Iris pigment epithelial cell (primary cell): Measurements from ENCODE around the gene SCTR.

Experiments used
- DNase-seq: peaks from one replicate; pipeline ENCODE4 v3.0.0-alpha.2; 2011; ENCODE audit warnings: low read depth

SCTR gene

DNA sequence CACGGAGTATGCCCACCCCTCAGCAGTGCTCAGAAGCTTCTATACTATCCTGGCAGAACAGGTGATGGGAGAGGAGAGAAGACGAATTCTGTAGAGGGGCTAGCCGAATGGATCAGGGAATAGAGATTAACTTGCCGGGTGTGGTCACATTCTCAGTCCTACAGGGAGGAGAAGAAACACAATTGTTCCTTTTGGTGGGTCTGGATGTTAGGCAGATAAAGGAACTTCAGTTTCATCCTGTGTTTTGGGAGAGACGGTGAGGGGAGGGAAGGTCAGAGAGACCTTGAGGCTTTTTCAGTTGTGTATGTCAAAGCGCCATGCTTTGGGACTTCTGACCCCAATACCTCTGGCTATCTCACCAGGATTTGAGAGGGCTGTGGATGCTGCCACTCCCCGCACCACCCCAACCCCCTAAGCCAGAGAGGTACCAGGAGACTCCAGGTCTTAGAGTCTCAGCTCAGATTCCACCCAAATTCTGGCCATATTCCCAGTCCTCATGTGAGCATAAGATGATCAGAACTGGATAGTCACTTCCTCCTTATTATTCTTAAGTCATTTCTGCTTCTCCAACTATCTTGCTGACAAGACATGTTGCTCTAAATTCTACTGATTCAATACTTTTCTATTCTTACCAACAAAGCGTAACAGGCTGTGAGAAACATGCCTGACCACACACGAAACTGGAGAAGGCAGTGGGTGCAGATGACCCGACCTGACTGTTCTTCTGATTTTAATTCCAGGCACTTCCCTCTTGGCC, 94.9 kb downstream of the SCTR start:
- DNase-seq, result peak; percentile 49

DNA sequence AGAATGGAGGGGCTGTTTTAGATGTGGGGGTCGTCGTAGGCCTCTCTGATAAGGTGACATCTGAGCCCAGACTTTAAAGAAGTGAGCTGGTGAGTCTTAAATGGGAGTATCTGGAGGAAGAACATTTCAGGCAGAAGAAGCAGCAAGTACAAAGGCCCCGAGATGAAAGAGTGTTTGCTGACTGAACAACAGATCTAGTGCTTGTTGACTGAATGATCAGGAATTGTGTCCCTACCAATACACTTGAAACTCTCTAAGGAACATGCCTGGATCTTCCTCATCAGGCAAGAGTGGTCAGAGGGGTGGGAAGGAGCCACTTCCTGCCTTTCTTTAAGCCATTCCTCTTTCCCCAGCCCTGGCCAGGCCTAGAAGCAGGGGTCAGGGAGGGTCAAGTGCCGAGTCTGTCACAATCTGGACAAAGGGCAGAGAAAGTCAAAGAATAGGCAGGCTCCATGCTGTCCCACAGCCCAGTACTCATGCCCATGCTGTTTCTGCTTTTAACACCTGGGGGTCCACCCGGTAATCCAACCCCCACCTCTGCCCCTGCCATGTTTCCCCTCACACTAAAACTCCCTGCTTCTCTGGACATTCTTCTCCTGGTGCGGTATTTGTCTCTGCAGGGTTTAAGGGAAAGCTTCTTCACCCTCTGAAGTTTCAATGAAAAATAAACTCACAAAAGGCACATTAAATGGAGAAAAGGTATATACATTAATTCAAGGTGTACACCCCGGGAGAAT, 95.6 kb downstream of the SCTR start:
- no peak for DNase-seq

DNA sequence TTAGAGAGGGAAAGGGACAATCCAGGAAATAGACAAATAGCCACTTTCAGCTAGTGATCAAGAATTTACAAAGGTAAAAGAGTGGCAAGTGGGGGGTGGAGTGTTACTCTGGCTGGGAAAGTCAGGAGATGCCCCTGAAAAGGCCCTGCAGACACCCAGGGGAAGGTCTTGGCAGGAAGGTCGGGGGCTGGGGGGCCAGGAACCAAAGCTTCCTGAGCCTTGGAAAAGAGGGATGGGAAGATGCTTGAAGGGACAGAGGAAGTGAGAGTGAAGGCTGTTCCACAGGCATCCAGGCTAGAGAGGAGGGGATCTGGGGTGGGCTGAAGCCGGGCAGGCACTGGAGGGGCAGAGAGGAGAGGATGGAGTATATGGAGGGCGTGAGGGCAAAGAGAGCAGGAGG, 96.5 kb downstream of the SCTR start:
- no peak for DNase-seq

DNA sequence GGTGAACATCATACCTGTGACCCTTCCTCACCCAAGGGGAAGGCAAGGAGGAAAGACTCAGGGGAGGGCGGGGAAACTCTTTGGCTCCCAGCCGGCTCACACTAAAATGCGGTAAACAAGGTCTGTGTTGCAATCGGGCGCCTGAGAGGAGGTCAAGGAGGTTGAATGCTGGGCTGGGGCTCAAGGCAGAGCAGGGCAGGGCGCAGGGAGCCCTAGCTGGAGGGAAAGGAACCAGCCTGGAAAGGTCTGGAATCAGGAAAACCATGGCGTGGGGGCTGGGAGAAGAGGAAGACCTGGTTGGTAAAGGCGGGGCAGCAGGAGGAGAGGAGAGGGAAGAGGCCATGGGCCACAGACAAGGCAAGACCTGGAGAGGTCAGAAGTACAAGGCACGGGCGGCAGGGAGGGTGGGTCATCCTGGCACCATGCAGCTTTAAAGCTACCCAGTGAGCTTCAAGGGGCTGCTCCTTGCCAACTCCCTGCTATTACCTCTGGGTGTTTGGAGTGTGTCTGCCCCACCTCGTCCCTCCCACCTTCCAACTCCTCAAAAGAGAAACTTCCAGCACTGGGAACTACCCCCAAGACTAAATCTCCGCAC, 97.4 kb downstream of the SCTR start:
- peak; percentile 64 for DNase-seq

DNA sequence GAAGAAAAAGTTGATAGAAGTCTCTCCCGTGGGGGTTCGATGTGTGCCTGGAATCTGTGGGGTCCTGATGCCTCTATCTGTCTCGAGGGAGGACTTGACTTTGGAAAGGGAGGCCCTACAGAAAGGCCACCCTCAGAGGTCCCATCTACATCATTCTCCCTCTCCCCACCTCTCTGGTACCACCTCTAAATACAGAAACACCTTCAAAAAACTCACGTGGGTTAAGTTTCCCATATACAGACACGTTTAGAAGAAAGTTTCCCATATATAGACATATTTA, 97.9 kb downstream of the SCTR start:
- DNase-seq, result no peak

DNA sequence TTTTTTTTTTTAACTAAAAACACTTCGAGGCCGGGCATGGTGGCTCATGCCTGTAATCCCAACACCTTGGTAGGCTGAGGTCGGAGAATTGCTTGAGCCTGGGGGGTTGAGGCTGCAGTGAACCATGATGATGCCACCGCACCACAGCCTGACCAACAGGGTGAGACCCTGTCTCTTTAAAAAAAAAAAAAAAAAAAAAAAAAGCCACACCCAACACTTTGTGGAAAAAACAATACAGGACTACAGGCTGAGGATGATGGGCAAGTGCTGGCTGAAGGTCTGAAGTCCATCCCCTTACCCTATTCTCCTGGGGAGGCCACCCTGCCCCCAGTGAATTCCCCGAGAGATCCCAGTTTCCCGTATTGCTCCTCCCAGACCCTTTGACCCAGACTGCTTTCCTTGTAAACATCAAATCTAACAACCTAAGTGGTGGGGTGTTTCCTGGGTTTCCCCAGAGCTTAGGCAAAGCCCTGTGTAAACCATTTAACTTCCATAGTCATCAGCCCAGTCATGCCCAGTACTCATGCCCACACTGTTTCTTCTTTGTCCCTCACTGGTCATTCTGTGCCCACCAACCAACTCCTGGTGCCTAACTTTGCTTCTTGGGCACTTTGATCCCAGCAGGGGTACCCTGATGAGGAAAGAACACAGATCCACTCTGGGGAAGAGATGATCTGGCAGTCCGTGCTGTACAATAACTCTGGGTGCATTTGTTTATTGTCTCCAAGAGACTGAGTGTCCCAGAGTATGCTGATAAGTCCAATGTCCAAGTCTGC, 98.5 kb downstream of the SCTR start:
- DNase-seq, result peak; percentile 31

DNA sequence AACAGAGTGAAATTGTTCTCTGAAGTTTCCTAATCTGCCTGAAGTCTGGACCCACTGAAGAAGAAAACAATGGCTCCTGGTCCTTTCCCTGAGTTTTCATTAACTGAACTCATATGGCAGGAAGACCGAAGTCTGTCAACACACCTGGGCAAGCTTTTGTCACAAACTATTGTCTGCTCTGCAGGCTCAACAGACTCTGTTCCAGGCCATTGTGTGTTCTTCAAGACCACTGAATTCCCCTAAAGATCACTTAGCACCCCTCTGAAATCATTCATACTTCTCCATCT, 99.2 kb downstream of the SCTR start:
- no peak for DNase-seq

DNA sequence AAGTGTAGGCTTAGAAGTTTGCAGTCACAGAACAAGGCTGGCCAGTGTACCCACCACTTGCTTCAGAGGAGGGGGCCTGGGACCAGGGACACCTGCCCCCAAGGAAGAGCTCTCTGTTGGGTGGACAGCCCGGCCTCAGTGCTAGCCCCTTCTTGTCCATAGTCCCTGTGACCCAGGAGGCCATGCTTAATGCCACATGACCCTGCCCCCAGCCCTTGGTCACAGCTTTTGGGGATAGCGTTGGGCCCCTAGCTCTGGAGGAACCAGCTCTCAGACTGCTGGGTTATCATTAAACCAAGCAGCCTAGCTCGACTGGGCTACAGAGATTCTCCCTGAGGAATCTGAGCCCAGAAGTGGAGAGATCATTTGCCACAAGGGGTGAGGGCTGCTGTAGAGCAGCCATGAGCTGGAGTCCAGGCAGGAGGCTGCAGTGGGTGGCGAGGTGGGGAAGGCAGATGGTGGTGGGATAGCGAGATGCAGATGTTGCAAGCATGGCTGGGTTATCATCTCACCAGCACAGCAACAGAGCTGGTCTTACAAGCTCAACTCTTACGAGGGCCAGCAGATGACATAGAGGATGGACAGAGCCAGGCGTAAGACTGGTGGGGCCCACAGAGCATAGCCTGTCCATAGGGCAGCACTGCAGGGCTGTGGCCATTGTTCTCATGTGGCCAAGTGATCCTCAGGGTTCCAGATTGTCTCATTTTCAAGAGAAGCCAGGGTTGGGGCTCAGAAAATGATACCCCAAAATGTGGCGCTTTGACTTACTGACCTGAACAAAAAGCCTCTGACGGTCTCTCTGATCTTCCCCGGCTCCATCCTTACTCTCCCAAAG, 99.8 kb downstream of the SCTR start:
- no peak for DNase-seq

DNA sequence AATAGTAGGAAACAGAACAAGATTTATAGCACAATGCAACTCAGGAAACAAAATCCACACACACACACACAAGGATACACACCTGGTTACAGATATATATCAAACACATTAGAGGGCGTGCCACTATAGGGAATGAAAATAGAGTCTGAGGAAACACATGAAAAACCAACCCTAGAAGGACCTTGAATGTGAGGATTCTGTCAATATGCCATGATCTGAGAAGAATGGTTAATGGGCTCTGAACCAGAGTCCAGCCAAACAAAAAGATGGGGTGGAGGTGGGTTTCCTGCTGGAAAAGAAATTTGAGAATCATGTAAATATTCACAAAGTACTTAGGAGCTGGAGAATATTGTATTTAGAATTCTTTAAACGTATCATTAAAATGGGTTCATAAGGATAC, 100.5 kb downstream of the SCTR start:
- no peak for DNase-seq

DNA sequence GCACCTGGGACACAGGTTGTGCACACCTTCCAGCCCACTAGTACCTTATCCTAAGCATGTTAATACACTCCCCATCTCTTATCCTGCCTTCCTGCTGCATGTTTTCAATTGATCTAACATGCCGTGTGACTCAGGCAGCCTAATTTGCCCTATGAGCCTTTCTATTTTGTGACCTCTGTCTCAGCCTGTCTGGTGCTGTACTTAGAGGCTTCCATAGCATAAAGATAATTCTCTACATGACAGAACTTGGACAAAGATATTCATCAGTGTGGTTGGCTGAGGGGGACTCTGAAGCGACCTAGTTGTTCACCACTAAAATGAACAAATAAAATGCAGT, 101.2 kb downstream of the SCTR start:
- no peak for DNase-seq

DNA sequence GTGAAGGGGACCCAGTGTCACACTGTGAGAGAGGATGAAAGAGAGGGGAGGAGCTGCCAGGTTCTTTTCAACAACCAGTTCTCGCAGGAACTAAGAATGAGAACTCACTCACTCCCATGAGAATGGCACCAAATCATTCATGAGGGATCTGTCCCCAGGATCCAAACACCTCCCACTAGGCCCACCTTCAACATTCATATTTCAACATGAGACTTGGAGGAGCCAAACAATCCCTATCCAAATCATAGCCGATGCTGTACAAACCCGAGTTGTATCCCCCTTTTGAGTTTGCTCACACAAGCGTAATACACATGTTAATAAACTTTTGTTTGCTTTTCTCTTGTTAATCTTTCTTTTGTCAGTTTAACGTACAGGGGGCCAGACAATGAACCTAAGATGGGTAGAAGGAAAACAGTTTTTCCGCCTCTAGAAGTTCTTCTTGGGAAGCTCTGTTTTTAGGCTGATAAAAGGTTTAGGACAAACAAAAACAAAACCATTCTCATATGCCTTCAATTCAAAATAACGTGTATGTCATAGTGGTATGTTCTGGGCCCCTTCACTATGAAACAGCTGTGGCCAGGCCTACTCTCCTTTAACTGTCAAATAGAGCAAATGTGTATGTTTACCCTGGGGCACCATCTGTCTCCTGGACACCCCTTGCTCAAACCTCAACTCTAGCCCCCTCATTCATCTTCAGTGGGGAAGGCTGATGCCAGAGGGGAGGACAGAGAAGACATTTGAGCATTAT, 101.7 kb downstream of the SCTR start:
- no peak for DNase-seq

DNA sequence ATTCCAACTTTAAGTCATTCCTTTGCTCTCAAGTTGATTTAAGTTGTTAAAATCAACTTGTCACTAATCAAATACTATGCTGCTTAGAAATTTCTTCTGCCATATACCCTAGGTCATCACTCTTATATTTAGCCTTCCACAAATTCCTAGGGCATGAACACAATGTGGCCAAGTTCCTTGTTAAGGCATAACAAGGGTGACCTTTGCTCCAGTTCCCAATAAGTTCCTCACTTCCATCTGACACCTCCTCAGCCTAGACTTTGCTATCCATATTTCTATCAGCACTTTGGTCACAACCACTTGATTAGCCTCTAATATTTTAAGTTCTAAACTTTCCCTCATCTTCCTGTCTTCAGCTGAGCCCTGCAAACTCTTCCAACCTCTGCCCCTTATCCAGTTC, 102.5 kb downstream of the SCTR start:
- no peak for DNase-seq

DNA sequence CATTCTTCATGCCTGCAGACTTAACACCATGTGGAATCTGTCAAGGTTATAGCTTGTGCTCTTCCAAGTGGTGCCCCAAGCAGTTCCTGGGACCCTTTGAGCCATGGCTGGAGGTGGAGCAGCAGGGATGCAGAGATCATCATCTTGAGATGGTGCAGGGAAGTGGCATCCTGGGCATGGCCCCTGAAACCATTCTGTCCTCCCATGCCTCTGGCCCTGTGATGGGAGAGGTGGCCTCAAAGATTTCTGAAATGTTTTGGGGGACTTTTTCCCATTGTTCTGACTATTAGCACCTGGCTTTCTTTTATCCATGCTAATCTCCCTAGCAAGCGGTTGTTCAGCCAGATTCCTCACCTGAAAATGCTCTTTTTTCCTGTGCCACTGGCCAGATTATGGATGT, 103.0 kb downstream of the SCTR start:
- DNase-seq, result no peak

DNA sequence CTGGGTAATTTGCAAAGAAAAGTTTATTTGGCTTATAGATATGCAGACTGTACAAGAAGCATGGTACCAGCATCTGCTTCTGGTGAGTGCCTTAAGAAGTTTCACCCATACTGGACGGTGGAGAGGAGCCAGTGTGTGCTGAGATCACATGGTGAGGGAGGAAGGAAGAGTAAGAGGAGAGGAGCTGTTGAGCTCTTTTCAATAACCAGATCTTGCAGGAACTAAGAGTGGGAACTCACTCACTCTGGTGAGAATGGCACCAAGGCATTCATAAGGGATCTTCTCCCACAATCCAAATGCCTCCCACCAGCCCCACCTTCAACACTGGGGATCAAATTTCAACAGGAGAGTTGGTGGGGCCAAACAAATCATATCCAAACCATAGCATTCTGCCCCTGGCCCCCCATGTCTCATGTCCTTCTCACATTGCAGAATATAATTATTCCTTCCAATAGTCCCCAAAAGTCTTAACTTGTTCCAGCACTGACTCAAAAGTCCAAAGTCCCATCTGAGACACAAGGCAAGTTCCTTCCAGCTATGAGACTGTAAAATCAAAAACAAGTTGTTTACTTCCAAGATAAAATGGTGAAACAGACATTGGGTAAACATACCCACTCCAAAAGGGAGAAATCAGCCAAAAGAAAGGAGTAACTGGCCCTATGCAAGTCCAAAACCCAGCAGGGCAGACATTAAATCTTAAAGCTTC, 104.3 kb downstream of the SCTR start:
- no peak for DNase-seq

DNA sequence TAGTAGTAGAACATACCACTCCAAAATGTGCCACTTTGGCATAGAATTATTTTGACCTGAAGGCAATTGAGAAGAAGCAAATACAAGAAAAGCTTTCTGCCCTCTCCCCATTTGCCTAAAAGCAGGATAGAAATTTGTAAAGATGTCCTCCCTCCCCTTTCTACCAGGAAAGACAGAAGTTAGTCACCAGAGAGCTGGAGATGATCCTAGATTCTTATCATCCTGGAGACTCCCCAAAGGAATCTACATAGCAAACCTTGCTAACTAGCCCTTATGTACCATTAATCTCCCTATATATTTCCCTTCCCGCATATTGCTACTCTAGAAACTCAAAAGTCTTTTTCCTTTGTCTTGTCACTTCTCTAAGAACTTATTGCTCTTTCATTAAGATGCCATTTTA, 105.2 kb downstream of the SCTR start:
- DNase-seq, result peak; percentile 12

DNA sequence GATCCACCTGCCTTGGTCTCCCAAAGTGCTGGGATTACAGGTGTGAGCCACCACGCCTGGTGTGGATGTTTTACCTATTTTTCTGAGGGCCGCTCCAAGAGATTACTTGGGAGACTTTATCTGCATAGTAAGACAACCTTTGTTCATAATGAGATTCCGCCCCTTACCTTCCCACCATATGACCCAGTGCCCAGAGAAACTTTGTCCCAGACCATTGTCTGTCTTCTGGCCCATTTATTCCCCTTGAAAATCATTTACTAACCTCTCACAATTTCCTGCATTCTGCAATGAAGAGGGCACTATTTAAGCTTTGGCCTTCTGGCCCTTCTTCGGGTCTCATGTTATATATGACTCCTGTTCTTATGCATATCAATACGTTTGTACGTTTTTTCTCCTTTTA, 106.4 kb downstream of the SCTR start:
- DNase-seq, result no peak

DNA sequence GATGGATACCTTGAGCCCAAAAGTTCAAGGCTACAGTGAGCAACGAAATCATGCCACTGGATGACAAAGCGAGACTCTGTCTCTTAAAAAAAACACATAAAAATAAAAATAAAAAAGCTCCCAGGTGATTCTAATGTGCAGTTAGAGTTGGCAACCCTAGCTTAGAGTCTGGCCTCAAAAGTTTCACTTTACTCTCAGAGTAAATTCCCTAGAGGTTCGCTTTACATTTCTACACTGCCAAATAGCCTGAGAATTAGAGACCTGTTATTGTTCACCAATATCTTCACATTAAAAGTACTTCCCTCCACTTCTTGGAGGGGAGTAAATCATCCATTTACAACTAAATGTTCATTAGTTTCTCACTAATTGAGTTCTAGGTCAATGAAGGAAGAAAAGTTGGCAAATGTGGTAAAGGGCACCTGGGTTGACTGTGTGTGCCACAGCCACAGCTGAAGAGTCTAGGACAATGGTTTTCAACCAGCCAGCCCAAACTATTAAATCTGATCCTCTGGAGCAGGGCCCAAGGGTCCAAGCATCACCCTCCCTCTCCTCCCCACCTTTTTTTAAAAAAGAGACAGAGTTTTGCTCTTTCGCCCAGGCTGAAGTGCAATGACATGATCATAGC, 107.9 kb downstream of the SCTR start:
- no peak for DNase-seq

DNA sequence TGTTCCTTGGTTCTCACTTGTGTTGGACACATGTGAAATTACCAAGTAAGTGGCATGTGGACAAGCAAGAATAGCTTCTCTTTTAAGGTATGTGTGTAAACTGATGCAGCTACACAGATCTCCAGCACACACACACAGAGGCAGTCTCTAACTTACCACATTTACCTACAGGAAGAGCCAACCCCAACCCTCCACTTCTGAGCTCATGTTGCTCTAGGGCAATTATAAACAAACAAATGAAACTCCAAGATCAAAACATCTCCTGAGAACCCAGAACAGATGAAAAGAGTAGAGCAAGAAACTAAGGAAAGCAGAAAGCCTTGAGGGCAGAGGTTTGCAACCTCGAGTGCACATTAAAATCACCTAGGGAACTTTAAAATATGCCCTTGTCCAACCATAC, 108.7 kb downstream of the SCTR start:
- DNase-seq, result no peak

DNA sequence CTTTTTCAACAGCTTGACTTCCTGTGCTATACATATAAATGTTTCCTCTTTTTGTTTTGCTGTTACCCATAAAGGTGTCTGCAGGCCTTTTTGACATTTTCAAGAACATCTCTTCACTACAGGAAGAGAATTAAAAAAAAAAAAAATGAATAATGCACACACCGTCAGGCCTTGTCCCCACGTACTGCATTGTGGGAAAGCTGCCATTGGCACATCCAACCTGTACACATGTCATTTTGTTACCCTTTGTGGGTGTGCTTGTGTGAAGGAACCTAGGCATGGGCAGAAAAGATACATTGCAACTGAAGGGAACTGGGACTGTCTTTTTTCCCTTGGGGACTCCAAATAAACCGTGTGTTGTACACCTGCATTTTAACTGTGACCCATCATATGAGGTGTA, 109.4 kb downstream of the SCTR start:
- DNase-seq, result no peak

DNA sequence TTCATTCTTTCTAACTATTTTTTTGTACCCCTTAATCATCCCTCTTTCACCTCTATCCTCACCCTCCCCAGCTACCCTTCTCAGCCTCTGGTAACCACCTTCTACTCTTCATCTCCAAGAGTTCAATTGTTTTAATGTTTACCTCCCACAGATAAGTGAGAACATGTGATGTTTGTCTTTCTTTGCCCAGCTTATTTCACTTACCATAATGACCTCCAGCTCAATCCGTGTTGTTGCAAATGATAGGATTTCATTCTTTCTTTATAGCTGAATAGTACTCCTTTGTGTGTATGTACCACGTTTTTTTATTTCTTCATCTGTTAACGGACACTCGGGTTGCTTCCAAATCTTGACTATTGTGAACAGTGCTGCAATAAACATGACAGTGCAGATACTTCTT, 114.8 kb downstream of the SCTR start:
- no peak for DNase-seq

DNA sequence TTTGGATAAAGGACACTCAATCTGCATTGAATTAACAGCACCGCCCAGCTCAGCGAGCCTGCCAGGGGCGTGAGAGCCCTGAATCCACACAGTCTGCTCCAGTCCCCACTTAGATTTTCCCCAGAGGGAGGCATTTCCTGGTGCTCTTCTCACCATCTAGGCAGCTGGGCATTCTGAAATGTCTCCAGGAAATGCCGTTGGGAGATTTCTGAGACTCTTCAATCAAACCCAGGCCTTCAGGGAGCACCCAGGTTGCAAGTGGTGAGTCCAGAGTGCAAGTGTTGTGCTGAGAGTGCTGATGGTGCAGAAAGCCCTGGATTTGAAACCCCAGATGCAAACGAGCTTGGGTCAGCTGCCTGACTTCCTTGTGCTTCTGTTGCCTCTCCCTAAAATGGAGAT, 116.1 kb downstream of the SCTR start:
- DNase-seq, result no peak
